Stimulated activated CD8-positive, alpha-beta memory T cell treated with anti-CD3 and anti-CD28 coated beads, Interleukin-15, amount 100 ng/mL, for 48 hours (primary cell): ENCODE data around the gene CAPSL.
"Not testable (repeated sequence)": the region's sequence is repeated elsewhere in the genome, so short reads cannot be mapped to it uniquely, and the experiment has no call there.

Experiments used
- DNase-seq, 2 donors: peaks; one replicate each; pipeline ENCODE4 v3.0.0-alpha.2; 2020; ENCODE audit warnings: low read depth in 2 of 2

CAPSL gene

GRCh38 chr5:35938568-35939227 lies at the start of gene CAPSL:
TSS of gene CAPSL (minus strand) at chr5:35938622. CDS start at chr5:35921120, 17,502 bp downstream.
- no peak for DNase-seq

- DNase-seq = no peak
Observed at GRCh38 chr5:35987776-35988175, 49.4 kb upstream of the CAPSL start.

GRCh38 chr5:35979715-35980114 lies 41.3 kb upstream of the CAPSL start:
- no peak for DNase-seq

GRCh38 chr5:35976859-35977258 lies 38.4 kb upstream of the CAPSL start:
- not testable (repeated sequence) for DNase-seq

- DNase-seq = no peak
Observed at GRCh38 chr5:35974570-35974969, 36.1 kb upstream of the CAPSL start.

GRCh38 chr5:35971878-35972210 lies 33.4 kb upstream of the CAPSL start:
- DNase-seq = no peak

- no peak for DNase-seq
Observed at GRCh38 chr5:35971186-35971877, 32.9 kb upstream of the CAPSL start.

GRCh38 chr5:35963381-35963843 lies 25.0 kb upstream of the CAPSL start:
- DNase-seq = no peak

GRCh38 chr5:35960328-35960727 lies 21.9 kb upstream of the CAPSL start:
- no peak for DNase-seq

GRCh38 chr5:35956429-35956828 lies 18.0 kb upstream of the CAPSL start:
- no peak for DNase-seq

- no peak for DNase-seq
Observed at GRCh38 chr5:35954175-35954574, 15.8 kb upstream of the CAPSL start.

- no peak for DNase-seq
Observed at GRCh38 chr5:35947085-35947484, 8.7 kb upstream of the CAPSL start.

GRCh38 chr5:35939639-35940038 lies 1.2 kb upstream of the CAPSL start:
- DNase-seq = no peak

- DNase-seq = no peak
Observed at GRCh38 chr5:35926389-35927051, 11.9 kb downstream of the CAPSL start.

- DNase-seq = peak; percentile 77 to 81
Observed at GRCh38 chr5:35924950-35925722, 13.3 kb downstream of the CAPSL start.

- no peak for DNase-seq
Observed at GRCh38 chr5:35924122-35924949, 14.1 kb downstream of the CAPSL start.

- no peak for DNase-seq
Observed at GRCh38 chr5:35922468-35922867, 16.0 kb downstream of the CAPSL start.

GRCh38 chr5:35921930-35922329 lies 16.5 kb downstream of the CAPSL start:
- DNase-seq = no peak

- no peak for DNase-seq
Observed at GRCh38 chr5:35920890-35921289, 17.5 kb downstream of the CAPSL start.

GRCh38 chr5:35919191-35919590 lies 19.2 kb downstream of the CAPSL start:
- no peak for DNase-seq

- DNase-seq = no peak
Observed at GRCh38 chr5:35908814-35909213, 29.6 kb downstream of the CAPSL start.
